HEK293 (cell line): ENCODE results near the gene TMEM72.

ENCODE experiments used
- CTCF ChIA-PET: fragments of 350-600 bp; formaldehyde crosslinking; extraction: SDS; loops from one replicate; lab custom pipeline; 2021; ENCODE audit warnings: antibody characterized with exemption; lab: Yijun Ruan, JAX
- POLR2A ChIA-PET: fragments of 300-600 bp; formaldehyde crosslinking; extraction: SDS; loops from one replicate; lab custom pipeline; 2020; ENCODE audit warnings: antibody characterized with exemption, inconsistent platforms; lab: Yijun Ruan, JAX
- H3K27ac ChIP-seq: fragments of 200-500 bp; sonication (Bioruptor generic); 2 replicates; pipeline ENCODE4 v1.5.1; 2014; ENCODE audit warnings: low read depth, low read length, control low read depth, inconsistent platforms; ENCODE audit errors: extremely low read depth
- H3K36me3 ChIP-seq, 2 experiments: fragments of 200-500 bp in 1 of 2; sonication (Bioruptor generic) in 1 of 2; 1 replicate in 1 of 2; 2 replicates in 1 of 2; pipeline ENCODE4 v1.5.1; 2014 to 2017; ENCODE audit warnings: inconsistent platforms in 2 of 2, low read length in 2 of 2; ENCODE audit not compliant: control insufficient read depth in 2 of 2, insufficient read depth in 1 of 2
- H3K4me1 ChIP-seq: fragments of 200-500 bp; sonication (Bioruptor generic); 2 replicates; pipeline ENCODE4 v1.5.1; 2014; ENCODE audit warnings: mild to moderate bottlenecking, low read length, inconsistent platforms; ENCODE audit not compliant: control insufficient read depth, insufficient read depth
- H3K4me3 ChIP-seq: 2 replicates; pipeline ENCODE4 v1.5.1; 2011; ENCODE audit warnings: low read depth, mild to moderate bottlenecking, control low read depth, low read length, moderate library complexity
- H3K9me3 ChIP-seq: fragments of 200-500 bp; sonication (Bioruptor generic); 2 replicates; pipeline ENCODE4 v1.5.1; 2014; ENCODE audit warnings: low read depth, low read length, inconsistent platforms; ENCODE audit not compliant: control insufficient read depth, insufficient read depth
- ELK4 ChIP-seq: IDR thresholded peaks from 2 replicates; pipeline ENCODE4 v1.6.1; 2011; ENCODE audit warnings: mild to moderate bottlenecking, low read depth, low read length, borderline replicate concordance
- HOXC10 ChIP-seq: sonication (generic); formaldehyde crosslinking; IDR thresholded peaks from 2 replicates; pipeline ENCODE4 v1.8.1; 2023; ENCODE audit warnings: mild to moderate bottlenecking, missing genetic modification reagents
- HOXD13 ChIP-seq: sonication (generic); formaldehyde crosslinking; IDR thresholded peaks from 2 replicates; pipeline ENCODE4 v1.8.0; 2022; ENCODE audit warnings: missing genetic modification reagents, borderline replicate concordance
- OVOL3 ChIP-seq: fragments of 450-650 bp; formaldehyde crosslinking; IDR thresholded peaks from 2 replicates; pipeline ENCODE4 v1.5.1; 2016; ENCODE audit warnings: missing biosample characterization, missing genetic modification characterization
- PBX3 ChIP-seq: sonication (generic); formaldehyde crosslinking; IDR thresholded peaks from 2 replicates; pipeline ENCODE4 v1.8.1; 2022; ENCODE audit warnings: mild to moderate bottlenecking, moderate library complexity, missing genetic modification reagents
- SCRT1 ChIP-seq: fragments of 450-650 bp; formaldehyde crosslinking; IDR thresholded peaks from 2 replicates; pipeline ENCODE4 v1.5.1; 2016; ENCODE audit warnings: missing biosample characterization, missing genetic modification characterization, borderline replicate concordance
- ZBTB20 ChIP-seq: fragments of 450-650 bp; formaldehyde crosslinking; IDR thresholded peaks from 2 replicates; pipeline ENCODE4 v1.5.1; 2016; ENCODE audit warnings: missing biosample characterization, missing genetic modification characterization
- ZBTB26 ChIP-seq: fragments of 450-650 bp; formaldehyde crosslinking; optimal IDR thresholded peaks from 2 replicates; pipeline ENCODE3; 2016; ENCODE audit warnings: missing biosample characterization, mild to moderate bottlenecking, missing genetic modification characterization
- ZFP3 ChIP-seq: fragments of 450-650 bp; formaldehyde crosslinking; IDR thresholded peaks from 2 replicates; pipeline ENCODE4 v1.5.1; 2016; ENCODE audit warnings: low read depth, missing biosample characterization, missing genetic modification characterization
- ZNF18 ChIP-seq: fragments of 450-650 bp; formaldehyde crosslinking; IDR thresholded peaks from 2 replicates; pipeline ENCODE4 v1.5.1; 2016; ENCODE audit warnings: missing biosample characterization, missing genetic modification characterization
- ZNF202 ChIP-seq: fragments of 450-650 bp; formaldehyde crosslinking; IDR thresholded peaks from 2 replicates; pipeline ENCODE4 v1.5.1; 2016; ENCODE audit warnings: missing biosample characterization, missing genetic modification characterization, borderline replicate concordance
- ZNF223 ChIP-seq: fragments of 450-650 bp; formaldehyde crosslinking; IDR thresholded peaks from 2 replicates; pipeline ENCODE4 v1.5.1; 2016; ENCODE audit warnings: missing biosample characterization, missing genetic modification characterization
- ZNF24 ChIP-seq: fragments of 450-650 bp; formaldehyde crosslinking; IDR thresholded peaks from 2 replicates; pipeline ENCODE4 v1.5.1; 2016; ENCODE audit warnings: missing biosample characterization, missing genetic modification characterization
- ZNF292 ChIP-seq: fragments of 450-650 bp; formaldehyde crosslinking; IDR thresholded peaks from 2 replicates; pipeline ENCODE4 v1.5.1; 2016; ENCODE audit warnings: low read depth, missing biosample characterization, missing genetic modification characterization, borderline replicate concordance
- ZNF311 ChIP-seq: fragments of 450-650 bp; formaldehyde crosslinking; IDR thresholded peaks from 2 replicates; pipeline ENCODE4 v1.5.1; 2017; ENCODE audit warnings: missing biosample characterization, missing genetic modification characterization, borderline replicate concordance
- ZNF391 ChIP-seq: fragments of 450-650 bp; formaldehyde crosslinking; IDR thresholded peaks from 2 replicates; pipeline ENCODE4 v1.5.1; 2016; ENCODE audit warnings: low read depth, missing biosample characterization, missing genetic modification characterization, borderline replicate concordance
- ZNF548 ChIP-seq: fragments of 450-650 bp; formaldehyde crosslinking; IDR thresholded peaks from 2 replicates; pipeline ENCODE4 v1.5.1; 2016; ENCODE audit warnings: missing biosample characterization, missing genetic modification characterization
- ZNF549 ChIP-seq: fragments of 450-650 bp; IDR thresholded peaks from 2 replicates; pipeline ENCODE4 v1.5.1; 2018; ENCODE audit warnings: missing biosample characterization, missing genetic modification characterization, mild to moderate bottlenecking, inconsistent platforms, moderate library complexity
- ZNF580 ChIP-seq: fragments of 450-650 bp; formaldehyde crosslinking; IDR thresholded peaks from 2 replicates; pipeline ENCODE4 v1.5.1; 2016; ENCODE audit warnings: missing biosample characterization, missing genetic modification characterization
- ZNF585B ChIP-seq: fragments of 450-650 bp; formaldehyde crosslinking; IDR thresholded peaks from 2 replicates; pipeline ENCODE4 v1.5.1; 2016; ENCODE audit warnings: missing biosample characterization, missing genetic modification characterization
- ZNF629 ChIP-seq: fragments of 450-650 bp; formaldehyde crosslinking; IDR thresholded peaks from 2 replicates; pipeline ENCODE4 v1.5.1; 2017; ENCODE audit warnings: missing biosample characterization, missing genetic modification characterization
- ZNF658 ChIP-seq: fragments of 450-650 bp; formaldehyde crosslinking; IDR thresholded peaks from 2 replicates; pipeline ENCODE4; 2016; ENCODE audit warnings: missing biosample characterization, missing genetic modification characterization
- ZNF660 ChIP-seq: fragments of 450-650 bp; IDR thresholded peaks from 2 replicates; pipeline ENCODE4 v1.5.1; 2018; ENCODE audit warnings: missing biosample characterization, mild to moderate bottlenecking, missing genetic modification characterization
- ZXDB ChIP-seq: fragments of 450-650 bp; formaldehyde crosslinking; IDR thresholded peaks from 2 replicates; pipeline ENCODE4 v1.5.1; 2016; ENCODE audit warnings: missing biosample characterization, missing genetic modification characterization

The TMEM72 gene

GRCh38 chr10:44961230-44961571, 50.1 kb downstream of the TMEM72 start:
- Histone ChIP-seq H3K4me3 (no peak overlapping the region), H3K4me1 (peaks cover 10% of the 10 kb centered on the region; the same call in 1 of the 2 replicates), H3K36me3 (no peaks in the 10 kb centered on the region), H3K27ac (no peak overlapping the region), H3K9me3 (no peaks in the 10 kb centered on the region)
- CTCF ChIA-PET: interaction anchor here (0.6 kb wide), 1 partner anchor 349 kb away, joined by 5 read pairs; no protein-coding TSS in a partner anchor
- POLR2A ChIA-PET: no interaction called here
- no peak for TF ChIP-seq ELK4
- TF ChIP-seq ZNF18: no peak
- TF ChIP-seq HOXD13: no peak
- TF ChIP-seq ZBTB20 (tag by site-specific recombination): no peak

GRCh38 chr10:44961931-44962750, 51.0 kb downstream of the TMEM72 start:
- peaks cover 10% of the 10 kb centered on the region; the same call in 1 of the 2 replicates for H3K4me1 ChIP-seq
- TF ChIP-seq ZNF660: no peak
- no peak for TF ChIP-seq ZNF292
- TF ChIP-seq PBX3 (CRISPR knock-in tag): no peak
- no peak for TF ChIP-seq ZNF629 (tag by site-specific recombination)
- TF ChIP-seq ZNF658 (tag by site-specific recombination): no peak
- no peak for TF ChIP-seq ZBTB26 (tag by site-specific recombination)
- no peak for TF ChIP-seq SCRT1
- TF ChIP-seq ZNF391 (tag by site-specific recombination): no peak
- TF ChIP-seq ZNF311 (tag by site-specific recombination): no peak
- TF ChIP-seq HOXC10 (CRISPR knock-in tag): no peak
- no peak for TF ChIP-seq ZNF223 (tag by site-specific recombination)
- TF ChIP-seq ZNF580 (tag by site-specific recombination): no peak
- TF ChIP-seq ZNF549 (tag by site-specific recombination): no peak
- TF ChIP-seq ZXDB: no peak
- TF ChIP-seq ZNF202 (tag by site-specific recombination): no peak
- no peak for TF ChIP-seq ZFP3 (tag by site-specific recombination)
- TF ChIP-seq ZNF24 (tag by site-specific recombination): no peak
- TF ChIP-seq OVOL3 (tag by site-specific recombination): no peak
- no peak for TF ChIP-seq ZNF548
- TF ChIP-seq ZNF585B (tag by site-specific recombination): no peak
- no peak overlapping the region for H3K4me3 ChIP-seq
- H3K27ac ChIP-seq: no peak overlapping the region
- no peaks in the 10 kb centered on the region for H3K36me3 ChIP-seq
- POLR2A ChIA-PET: interaction anchor here (1.4 to 3.8 kb wide), 3 partner anchors 9 to 16 kb away, joined by 3 to 12 read pairs (median 5); partner anchors contain the start of gene DEPP1
- no peaks in the 10 kb centered on the region for H3K9me3 ChIP-seq
- CTCF ChIA-PET: interaction anchor here (1.1 to 1.6 kb wide), 3 partner anchors 12 to 33 kb away, joined by 4 to 5 read pairs (median 4); no protein-coding TSS in a partner anchor
